GM18907 (cell line): ENCODE data around the gene ANP32B.
"Not testable (repeated sequence)": the region's sequence is repeated elsewhere in the genome, so short reads cannot be mapped to it uniquely, and the experiment has no call there.

Experiments
- ATAC-seq: cut with Tn5 transposase; IDR thresholded peaks from one replicate; pipeline ENCODE4 v1.9.1; 2021; ENCODE audit warnings: mild to moderate bottlenecking, moderate library complexity; ENCODE audit not compliant: unreplicated experiment

ANP32B gene

GRCh38 chr9:97982683-97983588 is at the start of gene ANP32B:
ANP32B (plus strand) TSS chr9:97983341; CDS start chr9:97983556, 215 bp downstream.
- peak; percentile 72 for ATAC-seq

GRCh38 chr9:97934321-97935115 is 48.6 kb upstream of the ANP32B start:
- ATAC-seq: no peak

- ATAC-seq: no peak
Measured at GRCh38 chr9:97935276-97935675, 47.9 kb upstream of the ANP32B start.

GRCh38 chr9:97936998-97937397 is 46.1 kb upstream of the ANP32B start:
- no peak for ATAC-seq

GRCh38 chr9:97938081-97938644 is 45.0 kb upstream of the ANP32B start, which contains the start of gene HEMGN:
HEMGN (minus strand) TSS chr9:97938172; CDS start chr9:97938136, 36 bp downstream.
- peak; percentile 76 for ATAC-seq

GRCh38 chr9:97940233-97940632 is 42.9 kb upstream of the ANP32B start:
- ATAC-seq: no peak

GRCh38 chr9:97940741-97941140 is 42.4 kb upstream of the ANP32B start:
- no peak for ATAC-seq

GRCh38 chr9:97941323-97941722 is 41.8 kb upstream of the ANP32B start:
- no peak for ATAC-seq

- no peak for ATAC-seq
Measured at GRCh38 chr9:97943308-97943855, 39.8 kb upstream of the ANP32B start.

- ATAC-seq: no peak
Measured at GRCh38 chr9:97944612-97945011, 38.5 kb upstream of the ANP32B start.

- ATAC-seq: not testable (repeated sequence)
Measured at GRCh38 chr9:97945470-97945869, 37.7 kb upstream of the ANP32B start.

GRCh38 chr9:97947094-97947493 is 36.0 kb upstream of the ANP32B start:
- not testable (repeated sequence) for ATAC-seq

GRCh38 chr9:97950873-97951272 is 32.3 kb upstream of the ANP32B start:
- not testable (repeated sequence) for ATAC-seq

- peak; percentile 65 for ATAC-seq
Measured at GRCh38 chr9:97954550-97954989, 28.6 kb upstream of the ANP32B start.

GRCh38 chr9:97956331-97956730 is 26.8 kb upstream of the ANP32B start:
- ATAC-seq: no peak

- no peak for ATAC-seq
Measured at GRCh38 chr9:97958812-97959511, 24.2 kb upstream of the ANP32B start.

- no peak for ATAC-seq
Measured at GRCh38 chr9:97959585-97959984, 23.6 kb upstream of the ANP32B start.

GRCh38 chr9:97960678-97961328 is 22.3 kb upstream of the ANP32B start:
- ATAC-seq: not testable (repeated sequence)

- ATAC-seq: no peak
Measured at GRCh38 chr9:97961361-97961760, 21.8 kb upstream of the ANP32B start.

- no peak for ATAC-seq
Measured at GRCh38 chr9:97962136-97962535, 21.0 kb upstream of the ANP32B start.
